ENCODE measurements around the gene TBC1D25.

DNA sequence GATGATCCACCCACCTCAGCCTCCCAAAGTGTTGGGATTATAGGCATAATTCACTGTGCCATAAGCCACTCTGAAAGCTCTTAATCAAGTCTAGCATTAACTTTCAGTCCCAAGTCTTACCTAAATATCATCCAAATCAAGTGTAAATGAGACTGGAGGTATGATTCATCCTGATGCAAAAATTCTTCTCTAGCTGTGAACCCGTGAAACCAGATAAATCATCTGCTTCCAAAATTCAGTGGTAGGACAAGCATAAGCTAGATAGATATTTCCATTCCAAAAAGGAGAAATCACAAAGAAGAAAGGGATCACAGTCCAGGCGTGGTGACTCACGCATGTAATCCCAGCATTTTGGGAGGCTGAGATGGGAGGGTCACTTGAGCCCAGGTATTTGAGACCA is 8.8 kb upstream of the TBC1D25 start:
- TF ChIP-seq, protein P1, sequence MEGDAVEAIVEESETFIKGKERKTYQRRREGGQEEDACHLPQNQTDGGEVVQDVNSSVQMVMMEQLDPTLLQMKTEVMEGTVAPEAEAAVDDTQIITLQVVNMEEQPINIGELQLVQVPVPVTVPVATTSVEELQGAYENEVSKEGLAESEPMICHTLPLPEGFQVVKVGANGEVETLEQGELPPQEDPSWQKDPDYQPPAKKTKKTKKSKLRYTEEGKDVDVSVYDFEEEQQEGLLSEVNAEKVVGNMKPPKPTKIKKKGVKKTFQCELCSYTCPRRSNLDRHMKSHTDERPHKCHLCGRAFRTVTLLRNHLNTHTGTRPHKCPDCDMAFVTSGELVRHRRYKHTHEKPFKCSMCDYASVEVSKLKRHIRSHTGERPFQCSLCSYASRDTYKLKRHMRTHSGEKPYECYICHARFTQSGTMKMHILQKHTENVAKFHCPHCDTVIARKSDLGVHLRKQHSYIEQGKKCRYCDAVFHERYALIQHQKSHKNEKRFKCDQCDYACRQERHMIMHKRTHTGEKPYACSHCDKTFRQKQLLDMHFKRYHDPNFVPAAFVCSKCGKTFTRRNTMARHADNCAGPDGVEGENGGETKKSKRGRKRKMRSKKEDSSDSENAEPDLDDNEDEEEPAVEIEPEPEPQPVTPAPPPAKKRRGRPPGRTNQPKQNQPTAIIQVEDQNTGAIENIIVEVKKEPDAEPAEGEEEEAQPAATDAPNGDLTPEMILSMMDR (conservative IDR thresholded peaks at IDR 0.05; ENCODE audit: low read depth, low read length), result no peak
- TF ChIP-seq, protein P2, sequence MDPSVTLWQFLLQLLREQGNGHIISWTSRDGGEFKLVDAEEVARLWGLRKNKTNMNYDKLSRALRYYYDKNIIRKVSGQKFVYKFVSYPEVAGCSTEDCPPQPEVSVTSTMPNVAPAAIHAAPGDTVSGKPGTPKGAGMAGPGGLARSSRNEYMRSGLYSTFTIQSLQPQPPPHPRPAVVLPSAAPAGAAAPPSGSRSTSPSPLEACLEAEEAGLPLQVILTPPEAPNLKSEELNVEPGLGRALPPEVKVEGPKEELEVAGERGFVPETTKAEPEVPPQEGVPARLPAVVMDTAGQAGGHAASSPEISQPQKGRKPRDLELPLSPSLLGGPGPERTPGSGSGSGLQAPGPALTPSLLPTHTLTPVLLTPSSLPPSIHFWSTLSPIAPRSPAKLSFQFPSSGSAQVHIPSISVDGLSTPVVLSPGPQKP (IDR thresholded peaks at IDR 0.05; ENCODE audit: borderline replicate concordance, low read depth, low read length), result no peak
- TF ChIP-seq RFX5 (IDR thresholded peaks at IDR 0.05; ENCODE audit: low read depth, low read length) (no peak), SMC3 (IDR thresholded peaks at IDR 0.05; ENCODE audit: low read depth, low read length) (no peak), POLR2A (IDR thresholded peaks at IDR 0.05; ENCODE audit: low read depth, low read length) (no peak), RCOR1 (IDR thresholded peaks at IDR 0.05; ENCODE audit: insufficient replicate concordance, low read length) (no peak), MXI1 (IDR thresholded peaks at IDR 0.05; ENCODE audit: borderline replicate concordance, low read depth, low read length) (no peak), RAD21 (IDR thresholded peaks at IDR 0.05; ENCODE audit: low read length) (no peak), BHLHE40 (IDR thresholded peaks at IDR 0.05; ENCODE audit: low read depth, low read length) (no peak), FOS (IDR thresholded peaks at IDR 0.05; ENCODE audit: low read depth, low read length) (no peak), NFE2L2 (IDR thresholded peaks at IDR 0.05; ENCODE audit: low read depth, low read length) (no peak), USF2 (IDR thresholded peaks at IDR 0.05; ENCODE audit: low read depth, low read length) (no peak), CEBPB (IDR thresholded peaks at IDR 0.05; ENCODE audit: low read depth, low read length) (no peak)

All from IMR-90 (cell line).